ENCODE results near the gene RNF5. TPM values are rescaled to one million over a fixed set of nuclear protein-coding genes. Genes with fewer than 3 reads are reported as not detected.

Gene RNF5
- total RNA-seq, 4 donors from 2014 or later: 46.5 to 68.0 (median 52.8) TPM

DNA sequence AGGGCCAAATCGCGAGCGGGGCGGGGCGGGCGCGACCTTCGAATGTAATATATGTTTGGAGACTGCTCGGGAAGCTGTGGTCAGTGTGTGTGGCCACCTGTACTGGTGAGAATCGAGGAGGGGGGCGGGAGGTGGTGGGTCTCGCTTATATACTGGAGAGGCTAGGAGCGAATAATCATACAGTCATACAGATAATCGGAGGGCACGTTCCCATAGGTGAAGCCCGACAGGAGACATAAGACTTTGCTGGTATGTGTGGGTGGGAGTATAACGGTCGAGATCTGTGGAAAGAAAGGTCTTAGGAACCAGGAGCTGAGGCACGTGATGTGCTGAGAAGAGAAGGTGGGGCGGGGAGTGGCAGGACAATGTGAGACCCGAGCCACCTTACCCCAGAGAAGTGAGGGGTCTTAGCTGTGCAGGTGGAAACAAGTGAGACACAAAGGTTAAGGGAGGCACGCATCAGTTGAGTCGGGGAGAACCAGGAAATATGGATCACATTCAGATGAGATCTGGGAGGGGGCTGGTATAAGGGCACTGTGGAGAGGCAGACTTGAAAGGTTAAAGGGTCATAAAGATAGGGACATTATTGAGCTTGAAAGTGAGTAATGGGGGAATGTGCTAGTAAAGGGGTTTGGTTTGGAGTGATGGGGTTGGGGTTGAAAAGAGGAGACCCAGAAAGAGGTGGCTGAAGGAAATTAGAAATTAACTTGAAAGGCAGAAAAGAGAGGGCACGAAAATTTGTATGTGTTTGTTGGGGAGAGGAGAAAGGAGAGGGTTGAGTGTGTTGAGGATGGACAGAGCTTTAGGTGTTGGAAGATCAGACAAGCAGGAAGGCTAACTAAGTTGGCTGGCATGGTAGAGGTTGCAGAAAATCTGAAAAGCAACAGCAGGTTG is 589 bp downstream of the RNF5 start:
- TF ChIP-seq, protein P1, sequence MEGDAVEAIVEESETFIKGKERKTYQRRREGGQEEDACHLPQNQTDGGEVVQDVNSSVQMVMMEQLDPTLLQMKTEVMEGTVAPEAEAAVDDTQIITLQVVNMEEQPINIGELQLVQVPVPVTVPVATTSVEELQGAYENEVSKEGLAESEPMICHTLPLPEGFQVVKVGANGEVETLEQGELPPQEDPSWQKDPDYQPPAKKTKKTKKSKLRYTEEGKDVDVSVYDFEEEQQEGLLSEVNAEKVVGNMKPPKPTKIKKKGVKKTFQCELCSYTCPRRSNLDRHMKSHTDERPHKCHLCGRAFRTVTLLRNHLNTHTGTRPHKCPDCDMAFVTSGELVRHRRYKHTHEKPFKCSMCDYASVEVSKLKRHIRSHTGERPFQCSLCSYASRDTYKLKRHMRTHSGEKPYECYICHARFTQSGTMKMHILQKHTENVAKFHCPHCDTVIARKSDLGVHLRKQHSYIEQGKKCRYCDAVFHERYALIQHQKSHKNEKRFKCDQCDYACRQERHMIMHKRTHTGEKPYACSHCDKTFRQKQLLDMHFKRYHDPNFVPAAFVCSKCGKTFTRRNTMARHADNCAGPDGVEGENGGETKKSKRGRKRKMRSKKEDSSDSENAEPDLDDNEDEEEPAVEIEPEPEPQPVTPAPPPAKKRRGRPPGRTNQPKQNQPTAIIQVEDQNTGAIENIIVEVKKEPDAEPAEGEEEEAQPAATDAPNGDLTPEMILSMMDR (IDR thresholded peaks at IDR 0.05; ENCODE audit: low read depth): no peak

DNA sequence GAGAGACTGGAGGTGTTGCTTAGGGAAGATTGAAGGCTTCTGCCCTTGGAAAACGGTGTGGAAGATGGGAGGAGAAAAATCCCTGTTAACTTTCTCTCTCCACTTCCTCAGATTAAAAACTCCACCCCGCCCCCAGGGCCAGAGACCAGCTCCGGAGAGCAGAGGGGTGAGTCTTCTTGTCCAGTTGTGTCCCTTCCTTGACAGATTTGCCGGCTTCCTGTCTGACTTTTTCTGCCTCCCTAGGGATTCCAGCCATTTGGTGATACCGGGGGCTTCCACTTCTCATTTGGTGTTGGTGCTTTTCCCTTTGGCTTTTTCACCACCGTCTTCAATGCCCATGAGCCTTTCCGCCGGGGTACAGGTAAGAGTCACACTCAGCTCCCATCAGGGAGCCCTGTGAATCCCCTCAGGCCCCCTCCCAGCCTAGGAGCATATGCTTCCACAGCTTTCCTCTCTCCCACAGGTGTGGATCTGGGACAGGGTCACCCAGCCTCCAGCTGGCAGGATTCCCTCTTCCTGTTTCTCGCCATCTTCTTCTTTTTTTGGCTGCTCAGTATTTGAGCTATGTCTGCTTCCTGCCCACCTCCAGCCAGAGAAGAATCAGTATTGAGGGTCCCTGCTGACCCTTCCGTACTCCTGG is 1.7 kb downstream of the RNF5 start:
- TF ChIP-seq, protein P1 (IDR thresholded peaks at IDR 0.05; ENCODE audit: low read depth): no peak

DNA sequence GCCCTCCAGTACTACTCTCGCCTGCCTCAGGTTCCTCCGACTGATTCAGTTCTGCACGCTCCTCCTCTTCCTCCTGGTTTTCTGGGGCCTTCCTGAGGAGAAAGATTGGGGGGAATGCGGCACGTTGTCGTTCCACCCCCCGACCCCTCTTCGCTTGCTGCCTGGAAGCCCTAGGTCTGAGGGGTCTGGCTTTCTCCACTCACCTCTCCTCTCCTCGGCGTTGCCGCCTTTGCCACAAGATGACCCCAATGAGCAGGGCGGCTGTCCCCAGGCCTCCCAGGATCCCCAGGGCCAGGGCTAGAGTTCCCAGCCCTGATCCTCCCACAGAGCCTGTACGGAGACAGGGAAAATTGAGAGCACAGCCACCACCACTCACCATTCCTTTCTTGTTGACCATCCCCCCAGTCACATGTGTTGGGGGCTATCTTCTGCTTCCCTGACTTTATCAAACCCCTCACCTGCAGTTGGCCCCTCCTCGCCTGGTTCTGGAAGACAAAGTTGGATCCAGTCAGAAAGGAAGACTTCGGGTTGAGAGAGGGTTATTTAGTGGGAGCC is 3.0 kb downstream of the RNF5 start:
- TF ChIP-seq, protein P1 (IDR thresholded peaks at IDR 0.05; ENCODE audit: low read depth): no peak

DNA sequence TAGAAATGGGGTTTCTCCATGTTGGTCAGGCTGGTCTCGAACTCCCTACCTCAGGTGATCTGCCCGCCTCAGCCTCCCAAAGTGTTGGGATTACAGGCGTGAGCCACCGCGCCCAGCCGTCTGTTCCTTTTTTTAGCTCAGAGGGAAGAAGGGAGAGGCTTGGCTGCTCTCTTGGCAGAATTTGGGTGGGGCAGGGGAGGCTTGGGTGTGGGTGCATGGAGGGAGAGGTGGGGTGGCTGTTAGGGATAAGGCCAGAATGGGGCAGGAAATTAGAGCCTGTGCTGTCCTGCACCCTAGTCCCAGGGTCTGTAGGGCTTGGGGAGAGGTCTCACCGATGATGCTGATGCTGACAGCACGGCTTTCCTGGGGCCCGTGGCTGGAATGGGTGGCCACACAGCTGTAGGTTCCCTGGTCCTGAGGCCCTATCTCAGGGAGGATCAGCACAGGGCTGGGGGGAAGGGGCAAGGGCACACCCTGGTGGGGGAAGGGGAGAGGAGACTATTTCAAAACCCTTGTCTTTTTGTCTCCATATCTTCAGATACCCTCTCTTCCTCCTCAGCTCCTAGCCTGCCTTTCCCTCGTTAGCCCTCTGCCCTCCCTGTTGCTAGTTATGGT is 3.8 kb downstream of the RNF5 start:
- TF ChIP-seq, protein P1 (IDR thresholded peaks at IDR 0.05; ENCODE audit: low read depth): no peak

DNA sequence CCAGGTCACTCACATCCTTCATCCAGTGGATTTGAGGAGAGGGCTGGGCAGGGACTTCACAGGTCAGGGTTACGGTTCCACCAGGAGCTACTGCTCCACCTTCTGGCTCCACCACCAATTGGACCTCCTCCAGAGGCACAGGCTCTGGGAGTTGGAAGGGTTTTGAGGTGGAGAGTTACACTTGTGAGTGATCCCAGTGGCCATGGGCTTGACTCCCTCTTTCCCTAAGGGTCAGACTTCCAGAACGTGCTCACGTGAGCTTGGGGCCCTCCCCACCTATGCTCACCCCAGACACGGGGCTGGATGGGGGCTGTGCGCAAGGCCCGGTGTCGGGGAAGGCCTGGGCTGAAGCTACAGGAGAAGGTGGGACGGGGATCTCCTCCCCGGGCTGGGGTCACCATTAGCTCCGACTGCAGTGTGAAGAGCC is 4.4 kb downstream of the RNF5 start:
- TF ChIP-seq, protein P1 (IDR thresholded peaks at IDR 0.05; ENCODE audit: low read depth): no peak

DNA sequence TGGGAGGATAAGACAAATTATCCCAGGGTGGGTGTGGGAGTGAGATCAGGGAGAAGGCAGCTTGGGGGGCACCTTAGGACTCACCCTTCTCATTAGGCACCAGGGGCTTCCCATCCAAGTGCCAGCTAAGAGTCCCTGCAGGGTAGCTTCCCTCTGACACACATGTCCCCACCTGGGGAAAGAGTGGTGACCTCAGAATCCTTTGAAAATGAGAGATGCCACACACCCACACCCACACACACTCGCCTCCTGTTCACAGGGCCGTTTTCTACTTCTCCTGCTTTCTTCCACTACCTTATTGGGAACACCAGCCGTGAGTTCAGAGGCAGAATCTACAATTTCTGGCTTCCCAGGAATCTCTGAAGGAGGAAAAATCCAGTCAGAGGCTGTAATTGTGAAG is 4.8 kb downstream of the RNF5 start:
- TF ChIP-seq, protein P1 (IDR thresholded peaks at IDR 0.05; ENCODE audit: low read depth): no peak
